Measurements from ENCODE around the gene ATP8A2. TPM values are rescaled to one million over a fixed set of nuclear protein-coding genes. Genes with fewer than 3 reads are reported as not detected.

The ATP8A2 gene
- total and polyA plus RNA-seq, 2 of the 8 experiments (the other 6 are each of a cell fraction or from before 2014, with no cell fraction given), result 2.4 to 8.3 TPM

DNA sequence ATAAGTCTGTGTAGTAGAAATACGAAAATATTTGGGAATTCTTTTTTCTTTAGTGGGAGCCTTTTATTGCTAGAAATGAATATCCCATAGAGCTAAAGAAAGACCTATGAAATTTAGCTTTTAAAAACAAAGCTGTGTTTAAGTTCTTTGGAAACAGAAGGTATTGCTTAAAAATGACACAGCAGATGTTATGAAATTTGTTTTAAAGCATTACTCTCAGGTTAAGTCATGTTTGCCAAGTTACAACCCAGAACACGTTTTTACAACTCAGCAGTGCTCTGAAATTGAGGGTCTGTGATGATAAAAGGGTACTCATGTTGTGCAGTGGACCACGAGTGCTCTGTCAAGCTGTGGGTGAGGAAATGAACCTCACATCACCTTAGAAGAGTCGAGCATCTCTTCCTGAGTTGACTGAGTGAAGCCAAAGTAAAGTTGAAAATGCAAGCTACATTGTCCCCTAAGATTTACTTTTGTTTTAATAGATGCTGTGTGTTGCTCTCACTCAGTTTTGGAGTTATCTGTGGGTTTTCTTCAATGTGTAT, 519.0 kb downstream of the ATP8A2 start:
- no peak overlapping the region for H3K18ac ChIP-seq (ENCODE audit: extremely low read depth, low read length)
- CTCF ChIA-PET (ENCODE audit: partially characterized antibody), result no interaction called here
- FAIRE-seq, result no peak
- TF ChIP-seq RBBP5 (IDR thresholded peaks at IDR 0.05; ENCODE audit: borderline replicate concordance, low read depth, low read length) (no peak), GABPA (IDR thresholded peaks at IDR 0.05; ENCODE audit: borderline replicate concordance, insufficient read depth, low read length) (no peak), NRF1 (IDR thresholded peaks at IDR 0.05; ENCODE audit: low read depth, low read length) (no peak), CBX5 (IDR thresholded peaks at IDR 0.05; ENCODE audit: low read depth, low read length) (no peak)
- TF ChIP-seq, protein P1, sequence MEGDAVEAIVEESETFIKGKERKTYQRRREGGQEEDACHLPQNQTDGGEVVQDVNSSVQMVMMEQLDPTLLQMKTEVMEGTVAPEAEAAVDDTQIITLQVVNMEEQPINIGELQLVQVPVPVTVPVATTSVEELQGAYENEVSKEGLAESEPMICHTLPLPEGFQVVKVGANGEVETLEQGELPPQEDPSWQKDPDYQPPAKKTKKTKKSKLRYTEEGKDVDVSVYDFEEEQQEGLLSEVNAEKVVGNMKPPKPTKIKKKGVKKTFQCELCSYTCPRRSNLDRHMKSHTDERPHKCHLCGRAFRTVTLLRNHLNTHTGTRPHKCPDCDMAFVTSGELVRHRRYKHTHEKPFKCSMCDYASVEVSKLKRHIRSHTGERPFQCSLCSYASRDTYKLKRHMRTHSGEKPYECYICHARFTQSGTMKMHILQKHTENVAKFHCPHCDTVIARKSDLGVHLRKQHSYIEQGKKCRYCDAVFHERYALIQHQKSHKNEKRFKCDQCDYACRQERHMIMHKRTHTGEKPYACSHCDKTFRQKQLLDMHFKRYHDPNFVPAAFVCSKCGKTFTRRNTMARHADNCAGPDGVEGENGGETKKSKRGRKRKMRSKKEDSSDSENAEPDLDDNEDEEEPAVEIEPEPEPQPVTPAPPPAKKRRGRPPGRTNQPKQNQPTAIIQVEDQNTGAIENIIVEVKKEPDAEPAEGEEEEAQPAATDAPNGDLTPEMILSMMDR (IDR thresholded peaks at IDR 0.05; ENCODE audit: control extremely low read depth in 1 of 3, insufficient read depth in 1 of 3, low read depth in 1 of 3, low read length in 3 of 3), result no peak
- TF ChIP-seq, protein P2, sequence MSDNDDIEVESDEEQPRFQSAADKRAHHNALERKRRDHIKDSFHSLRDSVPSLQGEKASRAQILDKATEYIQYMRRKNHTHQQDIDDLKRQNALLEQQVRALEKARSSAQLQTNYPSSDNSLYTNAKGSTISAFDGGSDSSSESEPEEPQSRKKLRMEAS (IDR thresholded peaks at IDR 0.05), result no peak
- TF ChIP-seq, protein P3, sequence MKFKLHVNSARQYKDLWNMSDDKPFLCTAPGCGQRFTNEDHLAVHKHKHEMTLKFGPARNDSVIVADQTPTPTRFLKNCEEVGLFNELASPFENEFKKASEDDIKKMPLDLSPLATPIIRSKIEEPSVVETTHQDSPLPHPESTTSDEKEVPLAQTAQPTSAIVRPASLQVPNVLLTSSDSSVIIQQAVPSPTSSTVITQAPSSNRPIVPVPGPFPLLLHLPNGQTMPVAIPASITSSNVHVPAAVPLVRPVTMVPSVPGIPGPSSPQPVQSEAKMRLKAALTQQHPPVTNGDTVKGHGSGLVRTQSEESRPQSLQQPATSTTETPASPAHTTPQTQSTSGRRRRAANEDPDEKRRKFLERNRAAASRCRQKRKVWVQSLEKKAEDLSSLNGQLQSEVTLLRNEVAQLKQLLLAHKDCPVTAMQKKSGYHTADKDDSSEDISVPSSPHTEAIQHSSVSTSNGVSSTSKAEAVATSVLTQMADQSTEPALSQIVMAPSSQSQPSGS (IDR thresholded peaks at IDR 0.05; ENCODE audit: low read length), result no peak
- TF ChIP-seq, protein P4, sequence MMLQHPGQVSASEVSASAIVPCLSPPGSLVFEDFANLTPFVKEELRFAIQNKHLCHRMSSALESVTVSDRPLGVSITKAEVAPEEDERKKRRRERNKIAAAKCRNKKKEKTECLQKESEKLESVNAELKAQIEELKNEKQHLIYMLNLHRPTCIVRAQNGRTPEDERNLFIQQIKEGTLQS (IDR thresholded peaks at IDR 0.05; ENCODE audit: insufficient read depth, low read depth, low read length), result no peak

More for the DNA sequence above, 519.0 kb downstream of the ATP8A2 start:
- Histone ChIP-seq H3K14ac (ENCODE audit: insufficient read length) (no peak overlapping the region), H3K79me1 (ENCODE audit: low read depth, low read length) (no peaks in the 10 kb centered on the region), H3K4ac (replicated peaks; ENCODE audit: insufficient read length, low read depth, low read length) (no peak overlapping the region), H2BK12ac (ENCODE audit: low read depth, low read length) (no peak overlapping the region), H3K4me1 (replicated peaks in 1 of 4; ENCODE audit: control insufficient read depth in 3 of 4, insufficient read depth in 4 of 4, low read length in 3 of 4) (no peaks in the 10 kb centered on the region; a peak in 1 of 7 replicates), H2BK20ac (ENCODE audit: low read length) (no peak overlapping the region), H2AFZ (ENCODE audit: low read length) (no peak overlapping the region), H4K20me1 (replicated peaks in 1 of 2; ENCODE audit: control insufficient read depth in 1 of 2, insufficient read depth in 2 of 2, low read length in 2 of 2) (no peaks in the 10 kb centered on the region), H4K5ac (ENCODE audit: insufficient read length, low read depth, low read length) (no peak overlapping the region), H3K56ac (replicated peaks; ENCODE audit: insufficient read length, low read depth, low read length) (no peak overlapping the region), H2BK15ac (ENCODE audit: low read length) (no peak overlapping the region), H3K4me3 (ENCODE audit: extremely low read depth in 1 of 4, insufficient read depth in 2 of 4, low read depth in 3 of 4, low read length in 4 of 4) (no peak overlapping the region), H3K23me2 (ENCODE audit: low read depth, low read length) (no peaks in the 10 kb centered on the region), H3K23ac (ENCODE audit: insufficient read length) (no peak overlapping the region), H4K91ac (replicated peaks; ENCODE audit: insufficient read length, low read length) (no peak overlapping the region), H2BK120ac (replicated peaks; ENCODE audit: low read depth, low read length) (no peak overlapping the region), H4K8ac (ENCODE audit: extremely low read depth, insufficient read depth, low read length) (no peak overlapping the region), H3K9ac (replicated peaks in 1 of 4; ENCODE audit: extremely low read depth in 1 of 4, low read depth in 3 of 4, low read length in 3 of 4) (no peak overlapping the region), H3K27ac (ENCODE audit: low read depth, low read length) (no peak overlapping the region), H3K27me3 (replicated peaks in 1 of 4; ENCODE audit: control insufficient read depth in 3 of 4, extremely low read depth in 1 of 4, insufficient read depth in 3 of 4, low read length in 3 of 4) (no peaks in the 10 kb centered on the region), H3K79me2 (ENCODE audit: control insufficient read depth in 1 of 2, insufficient read depth in 2 of 2, low read length in 2 of 2) (no peaks in the 10 kb centered on the region), H3K9me3 (ENCODE audit: insufficient read depth in 2 of 2, low read depth in 1 of 2, low read length in 1 of 2) (no peaks in the 10 kb centered on the region), H2AK5ac (ENCODE audit: low read depth, low read length) (no peak overlapping the region), H3K4me2 (ENCODE audit: insufficient read depth in 1 of 2, low read depth in 2 of 2, low read length in 2 of 2) (no peak overlapping the region), H3K36me3 (ENCODE audit: control insufficient read depth in 2 of 4, insufficient read depth in 4 of 4, low read length in 3 of 4) (no peaks in the 10 kb centered on the region), H2BK5ac (ENCODE audit: low read depth, low read length) (no peak overlapping the region)
- 83% methylated on average over 4 of the region's 4 CpGs; no CpG with 5 or more reads in 1 of the 2 experiments for WGBS, 2 experiments (ENCODE audit: extremely low coverage in 1 of 2, insufficient coverage in 1 of 2, insufficient read length in 1 of 2, insufficient replicate concordance in 2 of 2, low coverage in 1 of 2, low lambda C conversion rate in 2 of 2, missing lambda C conversion rate in 1 of 2)
- no peak for DNase-seq (ENCODE audit: low read depth in 1 of 2, low spot score in 2 of 2)
- POLR2A ChIA-PET (ENCODE audit: partially characterized antibody), result interaction anchor here (1.1 kb wide), 1 partner anchor 13 kb away, joined by 3 read pairs; no protein-coding TSS in a partner anchor

Data from H1 (cell line).